ENCODE data around the gene MAST3.

DNA sequence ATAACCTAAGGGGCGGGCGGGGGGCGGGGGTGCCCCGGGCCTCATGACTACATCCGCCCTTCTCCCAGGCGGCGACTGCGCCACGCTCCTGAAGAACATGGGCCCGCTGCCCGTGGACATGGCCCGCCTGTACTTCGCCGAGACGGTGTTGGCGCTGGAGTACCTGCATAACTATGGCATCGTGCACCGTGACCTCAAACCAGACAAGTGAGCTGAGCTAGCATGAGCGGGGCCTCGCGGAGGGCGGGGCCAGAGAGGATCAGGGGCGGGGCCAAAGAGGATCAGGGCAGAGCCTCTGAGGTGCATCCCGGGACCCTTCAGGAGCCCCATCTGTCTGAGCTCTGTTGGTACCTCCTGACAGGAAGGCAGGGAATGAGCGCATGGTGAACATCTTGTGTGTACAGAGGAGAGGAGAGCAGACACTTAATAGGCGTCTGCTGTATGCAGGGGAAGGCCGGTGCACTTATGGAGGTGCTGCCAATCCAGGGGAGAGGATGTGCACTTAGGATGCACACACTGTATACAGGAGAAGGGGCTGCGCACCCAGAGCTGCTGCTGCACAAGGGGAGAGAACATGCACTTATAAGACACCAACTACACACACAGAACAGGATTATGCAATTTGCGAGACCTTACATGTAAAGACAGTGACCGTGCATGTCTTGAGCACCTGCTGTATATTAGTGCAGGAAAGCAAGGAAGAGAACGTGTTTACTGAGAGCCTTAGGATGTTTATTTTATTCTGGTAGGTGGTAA lies 34.4 kb downstream of the MAST3 start:
- TF ChIP-seq POLR2A (IDR thresholded peaks at IDR 0.05; ENCODE audit: low read depth, low read length) (no peak), TAF1 (IDR thresholded peaks at IDR 0.05; ENCODE audit: low read depth, low read length) (no peak), POLR2AphosphoS5 (IDR thresholded peaks at IDR 0.05; ENCODE audit: low read depth, low read length) (no peak), SPI1 (IDR thresholded peaks at IDR 0.05; ENCODE audit: low read depth, low read length) (no peak), PAX5 (IDR thresholded peaks at IDR 0.05; ENCODE audit: insufficient read depth, low read length, severe bottlenecking) (no peak)

Data from GM12891 (cell line).